PC-9 (cell line): ENCODE results near the gene SPIB.

Source experiments
- EZH2 ChIP-seq: fragments of 200-600 bp; sonication (generic); IDR thresholded peaks from 2 replicates; pipeline ENCODE4 v1.8.0; 2017; ENCODE audit warnings: antibody characterized with exemption, low read depth
- TF ChIP-seq, protein P1 (sequence below): fragments of 200-600 bp; sonication (generic); conservative IDR thresholded peaks from 2 replicates; pipeline ENCODE4 v1.6.1; 2017; ENCODE audit warnings: mixed run types, antibody characterized with exemption, mild to moderate bottlenecking, moderate library complexity

DNA sequence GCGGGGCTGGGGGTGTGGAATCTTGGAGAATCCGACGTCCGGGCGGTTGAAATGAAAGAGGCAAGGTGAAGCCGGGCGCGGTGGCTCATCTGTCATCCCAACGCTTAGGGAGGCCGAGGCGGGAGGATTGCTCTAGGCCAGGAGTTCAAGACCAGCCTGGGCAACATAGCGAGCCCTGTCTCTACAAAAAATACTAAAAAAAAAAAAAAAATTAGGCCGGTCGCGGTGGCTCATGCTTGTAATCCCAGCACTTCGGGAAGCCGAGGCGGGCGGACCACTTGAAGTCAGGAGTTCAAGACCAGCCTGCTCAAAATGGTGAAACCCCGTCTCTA is 58.1 kb downstream of the SPIB start:
- TF ChIP-seq, protein P1, sequence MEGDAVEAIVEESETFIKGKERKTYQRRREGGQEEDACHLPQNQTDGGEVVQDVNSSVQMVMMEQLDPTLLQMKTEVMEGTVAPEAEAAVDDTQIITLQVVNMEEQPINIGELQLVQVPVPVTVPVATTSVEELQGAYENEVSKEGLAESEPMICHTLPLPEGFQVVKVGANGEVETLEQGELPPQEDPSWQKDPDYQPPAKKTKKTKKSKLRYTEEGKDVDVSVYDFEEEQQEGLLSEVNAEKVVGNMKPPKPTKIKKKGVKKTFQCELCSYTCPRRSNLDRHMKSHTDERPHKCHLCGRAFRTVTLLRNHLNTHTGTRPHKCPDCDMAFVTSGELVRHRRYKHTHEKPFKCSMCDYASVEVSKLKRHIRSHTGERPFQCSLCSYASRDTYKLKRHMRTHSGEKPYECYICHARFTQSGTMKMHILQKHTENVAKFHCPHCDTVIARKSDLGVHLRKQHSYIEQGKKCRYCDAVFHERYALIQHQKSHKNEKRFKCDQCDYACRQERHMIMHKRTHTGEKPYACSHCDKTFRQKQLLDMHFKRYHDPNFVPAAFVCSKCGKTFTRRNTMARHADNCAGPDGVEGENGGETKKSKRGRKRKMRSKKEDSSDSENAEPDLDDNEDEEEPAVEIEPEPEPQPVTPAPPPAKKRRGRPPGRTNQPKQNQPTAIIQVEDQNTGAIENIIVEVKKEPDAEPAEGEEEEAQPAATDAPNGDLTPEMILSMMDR, result no peak
- TF ChIP-seq EZH2, result no peak
